Measurements from ENCODE around the gene TMEM247.

DNA sequence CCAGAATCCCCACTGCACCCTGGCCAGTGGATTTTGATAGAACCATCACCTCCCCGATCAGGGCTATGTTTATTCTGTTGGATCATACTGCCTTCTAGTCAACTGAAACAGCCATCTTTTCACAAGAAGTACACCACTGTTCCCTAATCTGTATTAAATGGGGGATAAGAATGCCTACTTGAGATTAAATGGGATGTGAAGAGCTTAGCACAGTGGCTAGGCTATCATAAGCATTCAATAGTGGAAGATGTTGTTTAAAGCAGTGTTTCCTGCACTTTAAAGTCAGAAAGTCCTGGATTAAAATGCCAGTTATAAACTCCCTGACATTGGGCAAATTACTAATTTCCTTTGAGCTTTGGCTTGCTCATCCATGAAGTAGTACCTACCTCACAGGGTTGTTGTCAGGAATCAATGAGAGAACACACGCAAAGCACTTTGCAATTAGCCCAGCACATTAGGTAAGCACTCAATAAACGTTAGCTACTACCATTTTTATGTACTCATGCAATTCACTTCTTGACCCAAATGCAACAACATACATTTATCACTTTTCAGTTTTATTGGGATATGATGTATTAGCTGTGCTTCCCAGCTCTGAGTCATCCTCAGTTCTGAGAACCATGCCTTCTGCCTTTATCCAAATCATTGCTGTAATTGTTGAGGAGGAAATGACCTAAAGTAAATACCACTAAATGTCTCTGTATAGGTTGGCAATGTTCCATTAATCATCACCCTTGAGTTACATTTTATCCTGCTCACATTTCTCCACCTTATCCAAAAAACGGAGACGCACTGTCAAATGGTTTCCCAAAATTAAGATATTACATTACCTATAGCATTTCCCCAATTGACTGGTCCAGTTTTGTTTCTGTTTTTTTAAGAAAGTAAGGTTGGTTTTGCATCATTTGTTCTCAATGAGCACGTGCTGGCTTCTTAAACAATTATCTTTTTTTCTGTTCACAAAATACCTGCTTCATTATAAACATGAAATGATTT lies 2.1 kb downstream of the TMEM247 start:
- no peak for TF ChIP-seq YY1 (IDR thresholded peaks at IDR 0.05)
- TF ChIP-seq, protein P1, sequence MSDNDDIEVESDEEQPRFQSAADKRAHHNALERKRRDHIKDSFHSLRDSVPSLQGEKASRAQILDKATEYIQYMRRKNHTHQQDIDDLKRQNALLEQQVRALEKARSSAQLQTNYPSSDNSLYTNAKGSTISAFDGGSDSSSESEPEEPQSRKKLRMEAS (IDR thresholded peaks at IDR 0.05), result no peak
- TF ChIP-seq, protein P2, sequence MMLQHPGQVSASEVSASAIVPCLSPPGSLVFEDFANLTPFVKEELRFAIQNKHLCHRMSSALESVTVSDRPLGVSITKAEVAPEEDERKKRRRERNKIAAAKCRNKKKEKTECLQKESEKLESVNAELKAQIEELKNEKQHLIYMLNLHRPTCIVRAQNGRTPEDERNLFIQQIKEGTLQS (IDR thresholded peaks at IDR 0.05), result no peak
- TF ChIP-seq, protein P3, sequence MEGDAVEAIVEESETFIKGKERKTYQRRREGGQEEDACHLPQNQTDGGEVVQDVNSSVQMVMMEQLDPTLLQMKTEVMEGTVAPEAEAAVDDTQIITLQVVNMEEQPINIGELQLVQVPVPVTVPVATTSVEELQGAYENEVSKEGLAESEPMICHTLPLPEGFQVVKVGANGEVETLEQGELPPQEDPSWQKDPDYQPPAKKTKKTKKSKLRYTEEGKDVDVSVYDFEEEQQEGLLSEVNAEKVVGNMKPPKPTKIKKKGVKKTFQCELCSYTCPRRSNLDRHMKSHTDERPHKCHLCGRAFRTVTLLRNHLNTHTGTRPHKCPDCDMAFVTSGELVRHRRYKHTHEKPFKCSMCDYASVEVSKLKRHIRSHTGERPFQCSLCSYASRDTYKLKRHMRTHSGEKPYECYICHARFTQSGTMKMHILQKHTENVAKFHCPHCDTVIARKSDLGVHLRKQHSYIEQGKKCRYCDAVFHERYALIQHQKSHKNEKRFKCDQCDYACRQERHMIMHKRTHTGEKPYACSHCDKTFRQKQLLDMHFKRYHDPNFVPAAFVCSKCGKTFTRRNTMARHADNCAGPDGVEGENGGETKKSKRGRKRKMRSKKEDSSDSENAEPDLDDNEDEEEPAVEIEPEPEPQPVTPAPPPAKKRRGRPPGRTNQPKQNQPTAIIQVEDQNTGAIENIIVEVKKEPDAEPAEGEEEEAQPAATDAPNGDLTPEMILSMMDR (IDR thresholded peaks at IDR 0.05; ENCODE audit: low read depth, low read length, missing input control), result no peak
- TF ChIP-seq, protein P4, sequence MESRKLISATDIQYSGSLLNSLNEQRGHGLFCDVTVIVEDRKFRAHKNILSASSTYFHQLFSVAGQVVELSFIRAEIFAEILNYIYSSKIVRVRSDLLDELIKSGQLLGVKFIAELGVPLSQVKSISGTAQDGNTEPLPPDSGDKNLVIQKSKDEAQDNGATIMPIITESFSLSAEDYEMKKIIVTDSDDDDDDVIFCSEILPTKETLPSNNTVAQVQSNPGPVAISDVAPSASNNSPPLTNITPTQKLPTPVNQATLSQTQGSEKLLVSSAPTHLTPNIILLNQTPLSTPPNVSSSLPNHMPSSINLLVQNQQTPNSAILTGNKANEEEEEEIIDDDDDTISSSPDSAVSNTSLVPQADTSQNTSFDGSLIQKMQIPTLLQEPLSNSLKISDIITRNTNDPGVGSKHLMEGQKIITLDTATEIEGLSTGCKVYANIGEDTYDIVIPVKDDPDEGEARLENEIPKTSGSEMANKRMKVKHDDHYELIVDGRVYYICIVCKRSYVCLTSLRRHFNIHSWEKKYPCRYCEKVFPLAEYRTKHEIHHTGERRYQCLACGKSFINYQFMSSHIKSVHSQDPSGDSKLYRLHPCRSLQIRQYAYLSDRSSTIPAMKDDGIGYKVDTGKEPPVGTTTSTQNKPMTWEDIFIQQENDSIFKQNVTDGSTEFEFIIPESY (IDR thresholded peaks at IDR 0.05), result no peak
- TF ChIP-seq, protein P5, sequence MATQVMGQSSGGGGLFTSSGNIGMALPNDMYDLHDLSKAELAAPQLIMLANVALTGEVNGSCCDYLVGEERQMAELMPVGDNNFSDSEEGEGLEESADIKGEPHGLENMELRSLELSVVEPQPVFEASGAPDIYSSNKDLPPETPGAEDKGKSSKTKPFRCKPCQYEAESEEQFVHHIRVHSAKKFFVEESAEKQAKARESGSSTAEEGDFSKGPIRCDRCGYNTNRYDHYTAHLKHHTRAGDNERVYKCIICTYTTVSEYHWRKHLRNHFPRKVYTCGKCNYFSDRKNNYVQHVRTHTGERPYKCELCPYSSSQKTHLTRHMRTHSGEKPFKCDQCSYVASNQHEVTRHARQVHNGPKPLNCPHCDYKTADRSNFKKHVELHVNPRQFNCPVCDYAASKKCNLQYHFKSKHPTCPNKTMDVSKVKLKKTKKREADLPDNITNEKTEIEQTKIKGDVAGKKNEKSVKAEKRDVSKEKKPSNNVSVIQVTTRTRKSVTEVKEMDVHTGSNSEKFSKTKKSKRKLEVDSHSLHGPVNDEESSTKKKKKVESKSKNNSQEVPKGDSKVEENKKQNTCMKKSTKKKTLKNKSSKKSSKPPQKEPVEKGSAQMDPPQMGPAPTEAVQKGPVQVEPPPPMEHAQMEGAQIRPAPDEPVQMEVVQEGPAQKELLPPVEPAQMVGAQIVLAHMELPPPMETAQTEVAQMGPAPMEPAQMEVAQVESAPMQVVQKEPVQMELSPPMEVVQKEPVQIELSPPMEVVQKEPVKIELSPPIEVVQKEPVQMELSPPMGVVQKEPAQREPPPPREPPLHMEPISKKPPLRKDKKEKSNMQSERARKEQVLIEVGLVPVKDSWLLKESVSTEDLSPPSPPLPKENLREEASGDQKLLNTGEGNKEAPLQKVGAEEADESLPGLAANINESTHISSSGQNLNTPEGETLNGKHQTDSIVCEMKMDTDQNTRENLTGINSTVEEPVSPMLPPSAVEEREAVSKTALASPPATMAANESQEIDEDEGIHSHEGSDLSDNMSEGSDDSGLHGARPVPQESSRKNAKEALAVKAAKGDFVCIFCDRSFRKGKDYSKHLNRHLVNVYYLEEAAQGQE (IDR thresholded peaks at IDR 0.05), result no peak
- TF ChIP-seq GABPA (IDR thresholded peaks at IDR 0.05 in 1 of 2, conservative IDR thresholded peaks at IDR 0.05 in 1 of 2), result no peak
- TF ChIP-seq SP1 (IDR thresholded peaks at IDR 0.05), result no peak
